ENCODE data around the gene CDK15.

DNA sequence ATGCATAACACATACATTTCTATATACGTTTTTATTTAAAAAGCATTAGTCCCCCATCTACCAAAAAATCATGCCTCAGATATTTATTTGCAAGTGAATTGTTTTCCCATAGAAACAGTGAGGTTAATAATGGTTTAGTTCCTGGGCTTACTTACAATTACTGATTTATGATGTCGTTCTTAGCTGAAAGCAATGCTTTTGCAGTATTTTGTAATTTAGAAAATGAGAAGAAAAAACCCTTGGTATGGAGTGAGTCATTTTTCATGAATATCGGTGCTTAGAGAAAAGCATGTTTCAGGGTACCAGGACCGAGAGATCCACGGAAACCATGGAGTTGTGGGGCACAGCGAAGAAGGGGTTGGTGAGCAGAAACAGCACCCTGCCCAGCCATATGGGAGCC lies 12.0 kb upstream of the CDK15 start:
- TF ChIP-seq, protein P1, sequence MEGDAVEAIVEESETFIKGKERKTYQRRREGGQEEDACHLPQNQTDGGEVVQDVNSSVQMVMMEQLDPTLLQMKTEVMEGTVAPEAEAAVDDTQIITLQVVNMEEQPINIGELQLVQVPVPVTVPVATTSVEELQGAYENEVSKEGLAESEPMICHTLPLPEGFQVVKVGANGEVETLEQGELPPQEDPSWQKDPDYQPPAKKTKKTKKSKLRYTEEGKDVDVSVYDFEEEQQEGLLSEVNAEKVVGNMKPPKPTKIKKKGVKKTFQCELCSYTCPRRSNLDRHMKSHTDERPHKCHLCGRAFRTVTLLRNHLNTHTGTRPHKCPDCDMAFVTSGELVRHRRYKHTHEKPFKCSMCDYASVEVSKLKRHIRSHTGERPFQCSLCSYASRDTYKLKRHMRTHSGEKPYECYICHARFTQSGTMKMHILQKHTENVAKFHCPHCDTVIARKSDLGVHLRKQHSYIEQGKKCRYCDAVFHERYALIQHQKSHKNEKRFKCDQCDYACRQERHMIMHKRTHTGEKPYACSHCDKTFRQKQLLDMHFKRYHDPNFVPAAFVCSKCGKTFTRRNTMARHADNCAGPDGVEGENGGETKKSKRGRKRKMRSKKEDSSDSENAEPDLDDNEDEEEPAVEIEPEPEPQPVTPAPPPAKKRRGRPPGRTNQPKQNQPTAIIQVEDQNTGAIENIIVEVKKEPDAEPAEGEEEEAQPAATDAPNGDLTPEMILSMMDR (IDR thresholded peaks at IDR 0.05): no peak
- TF ChIP-seq POLR2A (IDR thresholded peaks at IDR 0.05) (no peak), POLR2AphosphoS5 (IDR thresholded peaks at IDR 0.05) (no peak)
